SK-N-SH treated with all-trans-retinoic acid at 6 μM for 48 hours (cell line): ENCODE results near the gene CD22.

ENCODE experiments used
- ATAC-seq: fragments of 200-7000 bp; cut with Tn5 transposase; 3 replicates; pipeline ENCODE4 v1.9.1; 2020; ENCODE audit warnings: mild to moderate bottlenecking, moderate library complexity
- ARNTL ChIP-seq: fragments of 450-650 bp; formaldehyde crosslinking; IDR thresholded peaks from 2 replicates; pipeline ENCODE4 v1.5.0; 2020; ENCODE audit warnings: low read depth, mild to moderate bottlenecking, moderate library complexity, borderline replicate concordance
- BACH2 ChIP-seq: fragments of 250-450 bp; sonication (Bioruptor Pico); IDR thresholded peaks from 2 replicates; pipeline ENCODE4 v1.9.0; 2021; ENCODE audit warnings: mild to moderate bottlenecking, borderline replicate concordance
- CREB5 ChIP-seq: fragments of 250-450 bp; sonication (Bioruptor Pico); IDR thresholded peaks from 2 replicates; pipeline ENCODE4 v1.5.1; 2020; ENCODE audit warnings: low read depth, mild to moderate bottlenecking, moderate library complexity
- CSDC2 ChIP-seq: fragments of 250-450 bp; sonication (Bioruptor Pico); IDR thresholded peaks from 2 replicates; pipeline ENCODE4 v1.5.0; 2020; ENCODE audit warnings: mild to moderate bottlenecking, moderate library complexity
- CSRNP3 ChIP-seq: fragments of 250-450 bp; sonication (Bioruptor Pico); IDR thresholded peaks from 2 replicates; pipeline ENCODE4 v1.5.1; 2021; ENCODE audit warnings: mild to moderate bottlenecking, moderate library complexity
- ESRRG ChIP-seq: fragments of 250-450 bp; sonication (Bioruptor Pico); IDR thresholded peaks from 2 replicates; pipeline ENCODE4 v1.6.1; 2021; ENCODE audit warnings: mild to moderate bottlenecking
- GLIS3 ChIP-seq: fragments of 250-450 bp; sonication (Bioruptor Pico); IDR thresholded peaks from 2 replicates; pipeline ENCODE4 v1.5.0; 2020; ENCODE audit warnings: mild to moderate bottlenecking, moderate library complexity
- ISL1 ChIP-seq: fragments of 250-450 bp; sonication (Bioruptor Pico); IDR thresholded peaks from 2 replicates; pipeline ENCODE4 v2.1.2; 2022; ENCODE audit warnings: mild to moderate bottlenecking, moderate library complexity
- OSR1 ChIP-seq: fragments of 250-450 bp; sonication (Bioruptor Pico); IDR thresholded peaks from 2 replicates; pipeline ENCODE4 v1.8.0; 2022; ENCODE audit warnings: moderate library complexity, mild to moderate bottlenecking, inconsistent platforms
- PATZ1 ChIP-seq: fragments of 250-450 bp; sonication (Bioruptor Pico); IDR thresholded peaks from 2 replicates; pipeline ENCODE4 v1.8.0; 2020; ENCODE audit warnings: mild to moderate bottlenecking, moderate library complexity, borderline replicate concordance
- POU6F1 ChIP-seq: fragments of 250-450 bp; sonication (Bioruptor Pico); IDR thresholded peaks from 2 replicates; pipeline ENCODE4 v1.8.0; 2021; ENCODE audit warnings: low read depth, mild to moderate bottlenecking, moderate library complexity, borderline replicate concordance
- PPARA ChIP-seq: fragments of 250-450 bp; sonication (Bioruptor Pico); IDR thresholded peaks from 2 replicates; pipeline ENCODE4 v1.5.0; 2020; ENCODE audit warnings: mild to moderate bottlenecking, borderline replicate concordance
- RARB ChIP-seq: fragments of 250-450 bp; sonication (Bioruptor Pico); IDR thresholded peaks from 2 replicates; pipeline ENCODE4 v1.8.0; 2021; ENCODE audit warnings: mild to moderate bottlenecking, moderate library complexity
- SNAI2 ChIP-seq: fragments of 250-450 bp; sonication (Bioruptor Pico); IDR thresholded peaks from 2 replicates; pipeline ENCODE4 v1.5.0; 2020; ENCODE audit warnings: mild to moderate bottlenecking, moderate library complexity
- TCF4 ChIP-seq: fragments of 250-450 bp; sonication (Bioruptor Pico); IDR thresholded peaks from 2 replicates; pipeline ENCODE4 v1.8.0; 2021; ENCODE audit warnings: mild to moderate bottlenecking, moderate library complexity, borderline replicate concordance
- TOX ChIP-seq: fragments of 250-450 bp; sonication (Bioruptor Pico); IDR thresholded peaks from 2 replicates; pipeline ENCODE4 v1.8.0; 2021; ENCODE audit warnings: mild to moderate bottlenecking, moderate library complexity, borderline replicate concordance
- TSHZ2 ChIP-seq: fragments of 250-450 bp; sonication (Bioruptor Pico); IDR thresholded peaks from 2 replicates; pipeline ENCODE4 v1.5.0; 2020; ENCODE audit warnings: mild to moderate bottlenecking, moderate library complexity
- ZC3H10 ChIP-seq: fragments of 250-450 bp; sonication (Bioruptor Pico); IDR thresholded peaks from 2 replicates; pipeline ENCODE4 v1.5.1; 2021; ENCODE audit warnings: mild to moderate bottlenecking, moderate library complexity
- ZFP3 ChIP-seq: fragments of 250-450 bp; sonication (Bioruptor Pico); IDR thresholded peaks from 2 replicates; pipeline ENCODE4 v1.5.0; 2020; ENCODE audit warnings: mild to moderate bottlenecking, moderate library complexity
- ZFP30 ChIP-seq: fragments of 450-650 bp; formaldehyde crosslinking; IDR thresholded peaks from 2 replicates; pipeline ENCODE4 v1.5.0; 2022; ENCODE audit warnings: mild to moderate bottlenecking, moderate library complexity
- ZNF565 ChIP-seq: fragments of 450-650 bp; formaldehyde crosslinking; conservative IDR thresholded peaks from 2 replicates; pipeline ENCODE4 v1.5.0; 2020; ENCODE audit warnings: low read depth, mild to moderate bottlenecking, moderate library complexity
- ZNF70 ChIP-seq: fragments of 450-650 bp; formaldehyde crosslinking; IDR thresholded peaks from 2 replicates; pipeline ENCODE4 v1.5.0; 2020; ENCODE audit warnings: mild to moderate bottlenecking, moderate library complexity
- ZNF8 ChIP-seq: fragments of 450-650 bp; formaldehyde crosslinking; IDR thresholded peaks from 2 replicates; pipeline ENCODE4 v1.5.0; 2020; ENCODE audit warnings: mild to moderate bottlenecking, moderate library complexity

CD22 gene

GRCh38 chr19:35360880-35361420 lies 32.0 kb downstream of the CD22 start (continued):
- TF ChIP-seq TSHZ2 (CRISPR knock-in tag) (no peak), POU6F1 (CRISPR knock-in tag) (no peak), ZNF70 (no peak), ISL1 (no peak), ZC3H10 (no peak), GLIS3 (CRISPR knock-in tag) (no peak), ZFP3 (CRISPR knock-in tag) (no peak), TOX (CRISPR knock-in tag) (no peak)
- TF ChIP-seq, all 23 proteins: peak for 0

GRCh38 chr19:35362261-35363000 lies 33.4 kb downstream of the CD22 start:
- no peak; the same call in 2 of the 3 replicates for ATAC-seq
- TF ChIP-seq ZNF8 (CRISPR knock-in tag) (no peak), ZC3H10 (no peak), TSHZ2 (CRISPR knock-in tag) (no peak), CSDC2 (no peak), ISL1 (no peak), CSRNP3 (CRISPR knock-in tag) (no peak), OSR1 (CRISPR knock-in tag) (no peak), TCF4 (no peak), SNAI2 (CRISPR knock-in tag) (no peak), ARNTL (no peak), ZNF565 (CRISPR knock-in tag) (no peak), ZFP30 (CRISPR knock-in tag) (no peak), PPARA (CRISPR knock-in tag) (no peak), CREB5 (CRISPR knock-in tag) (no peak), ESRRG (no peak)

- ATAC-seq, result no peak
- TF ChIP-seq GLIS3 (CRISPR knock-in tag), result no peak
- no peak for TF ChIP-seq ZNF565 (CRISPR knock-in tag)
- TF ChIP-seq ISL1, result no peak
- TF ChIP-seq PPARA (CRISPR knock-in tag), result no peak
- no peak for TF ChIP-seq BACH2
- TF ChIP-seq PATZ1 (CRISPR knock-in tag), result no peak
- no peak for TF ChIP-seq ZFP30 (CRISPR knock-in tag)
- TF ChIP-seq RARB (CRISPR knock-in tag), result no peak
- TF ChIP-seq ARNTL, result no peak
- TF ChIP-seq ZNF70, result no peak
- TF ChIP-seq ESRRG, result no peak
- TF ChIP-seq CSDC2, result no peak
- TF ChIP-seq OSR1 (CRISPR knock-in tag), result no peak
- TF ChIP-seq TOX (CRISPR knock-in tag), result no peak
- TF ChIP-seq ZNF8 (CRISPR knock-in tag), result no peak
- no peak for TF ChIP-seq CREB5 (CRISPR knock-in tag)
- TF ChIP-seq SNAI2 (CRISPR knock-in tag), result no peak
Observed at GRCh38 chr19:35363001-35363590, 34.1 kb downstream of the CD22 start.
